H54 (cell line): ENCODE data around the gene RASL10A.

ENCODE experiments used
- DNase-seq: peaks from one replicate; pipeline ENCODE4 v3.0.0; 2011; ENCODE audit warnings: low spot score, mixed read lengths; ENCODE audit not compliant: insufficient read length
- FAIRE-seq: peaks from 3 replicates; lab custom pipeline; 2011; peaks lifted over from hg19 to GRCh38; lab: Jason Lieb, UNC
- POLR2A ChIP-seq: IDR thresholded peaks from 2 replicates; pipeline ENCODE4 v1.6.1; 2011; ENCODE audit warnings: low read depth, mild to moderate bottlenecking, low read length

Gene RASL10A

GRCh38 chr22:29300807-29301601 is 14.5 kb downstream of the RASL10A start:
- FAIRE-seq (no peak), DNase-seq (no peak)
- no peak for TF ChIP-seq POLR2A

GRCh38 chr22:29300467-29300806 is 15.1 kb downstream of the RASL10A start:
- no peak for FAIRE-seq
- no peak for DNase-seq
- TF ChIP-seq POLR2A, result no peak

DNA sequence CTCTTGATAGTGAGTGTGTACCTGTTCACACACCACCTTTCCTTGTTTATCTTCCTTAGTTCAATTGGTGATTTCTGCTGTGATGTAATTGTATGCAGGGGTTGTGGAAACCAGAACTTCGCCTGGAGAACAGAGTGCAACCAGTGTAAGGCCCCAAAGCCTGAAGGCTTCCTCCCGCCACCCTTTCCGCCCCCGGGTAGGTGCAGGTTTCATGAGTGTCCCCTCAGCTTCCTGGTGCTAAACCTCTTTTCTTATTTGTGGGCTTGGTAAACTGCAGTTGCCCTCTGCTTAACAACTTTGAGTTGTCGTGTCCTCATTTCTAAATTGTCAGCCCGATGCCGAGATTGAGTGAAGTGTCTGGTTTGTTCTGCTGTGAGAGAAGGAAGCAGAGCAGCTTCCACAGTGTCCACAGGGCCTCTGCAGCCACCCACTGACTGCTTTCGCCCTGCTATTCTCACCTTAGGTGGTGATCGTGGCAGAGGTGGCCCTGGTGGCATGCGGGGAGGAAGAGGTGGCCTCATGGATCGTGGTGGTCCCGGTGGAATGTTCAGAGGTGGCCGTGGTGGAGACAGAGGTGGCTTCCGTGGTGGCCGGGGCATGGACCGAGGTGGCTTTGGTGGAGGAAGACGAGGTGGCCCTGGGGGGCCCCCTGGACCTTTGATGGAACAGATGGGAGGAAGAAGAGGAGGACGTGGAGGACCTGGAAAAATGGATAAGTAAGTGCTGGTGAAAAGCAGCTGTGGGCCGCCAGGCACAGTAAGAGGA is 16.2 kb downstream of the RASL10A start:
- FAIRE-seq (no peak), DNase-seq (no peak)
- TF ChIP-seq POLR2A, result no peak

DNA sequence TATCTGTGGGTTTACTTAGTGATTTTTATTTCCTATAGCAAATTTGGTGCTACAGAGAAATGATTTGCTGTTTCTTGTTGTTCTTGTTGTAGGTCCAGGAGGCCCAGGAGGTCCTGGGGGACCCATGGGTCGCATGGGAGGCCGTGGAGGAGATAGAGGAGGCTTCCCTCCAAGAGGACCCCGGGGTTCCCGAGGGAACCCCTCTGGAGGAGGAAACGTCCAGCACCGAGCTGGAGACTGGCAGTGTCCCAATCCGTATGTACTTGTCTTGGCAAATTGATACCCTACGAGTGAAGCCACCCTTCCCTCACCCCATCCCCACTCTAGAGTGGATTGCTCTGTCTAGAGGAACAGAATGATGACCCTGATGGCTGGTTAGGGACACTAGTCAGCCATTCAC is 16.9 kb downstream of the RASL10A start:
- no peak for DNase-seq
- TF ChIP-seq POLR2A, result no peak
- no peak for FAIRE-seq

DNA sequence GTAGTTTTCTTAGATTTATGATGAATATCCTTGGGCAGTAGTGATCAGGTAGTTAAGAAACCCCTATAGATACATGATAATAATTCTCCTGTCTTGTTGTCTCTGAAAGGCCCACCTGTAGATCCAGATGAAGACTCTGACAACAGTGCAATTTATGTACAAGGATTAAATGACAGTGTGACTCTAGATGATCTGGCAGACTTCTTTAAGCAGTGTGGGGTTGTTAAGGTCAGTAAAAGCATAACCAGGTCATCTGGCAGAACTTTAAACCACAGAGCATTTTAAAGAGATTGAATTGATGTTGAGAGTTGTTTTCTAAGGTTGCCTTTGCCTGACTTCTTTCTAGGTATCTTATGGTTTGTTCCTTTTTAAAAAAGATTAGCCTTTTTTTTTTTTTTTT is 23.1 kb downstream of the RASL10A start:
- no peak for TF ChIP-seq POLR2A

DNA sequence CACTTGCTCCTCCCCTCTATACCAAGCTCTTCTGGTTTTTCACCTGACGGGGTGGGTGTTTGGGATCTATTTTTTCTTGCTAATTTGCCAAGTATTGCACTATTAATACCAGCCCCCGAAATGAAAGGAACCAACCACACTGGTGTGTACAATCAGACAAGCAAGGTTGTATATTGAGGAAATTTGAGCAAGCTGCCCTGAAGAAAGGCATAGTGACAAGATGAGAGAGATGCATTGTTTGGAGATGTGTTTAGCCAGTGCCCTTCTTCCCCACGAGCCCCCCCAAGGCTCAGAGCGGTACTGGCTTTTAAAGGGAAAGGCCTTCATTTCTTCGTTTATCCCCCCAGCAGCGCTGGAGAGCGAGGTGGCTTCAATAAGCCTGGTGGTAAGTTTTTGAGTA is 24.3 kb downstream of the RASL10A start:
- DNase-seq (no peak), FAIRE-seq (no peak)
- TF ChIP-seq POLR2A, result no peak

More for the DNA sequence above, 23.1 kb downstream of the RASL10A start:
- FAIRE-seq, result no peak
- DNase-seq, result no peak

- no peak for FAIRE-seq
- no peak for TF ChIP-seq POLR2A
- DNase-seq, result no peak
These were observed 25.4 kb downstream of the RASL10A start for GRCh38 chr22:29290061-29290460.

DNA sequence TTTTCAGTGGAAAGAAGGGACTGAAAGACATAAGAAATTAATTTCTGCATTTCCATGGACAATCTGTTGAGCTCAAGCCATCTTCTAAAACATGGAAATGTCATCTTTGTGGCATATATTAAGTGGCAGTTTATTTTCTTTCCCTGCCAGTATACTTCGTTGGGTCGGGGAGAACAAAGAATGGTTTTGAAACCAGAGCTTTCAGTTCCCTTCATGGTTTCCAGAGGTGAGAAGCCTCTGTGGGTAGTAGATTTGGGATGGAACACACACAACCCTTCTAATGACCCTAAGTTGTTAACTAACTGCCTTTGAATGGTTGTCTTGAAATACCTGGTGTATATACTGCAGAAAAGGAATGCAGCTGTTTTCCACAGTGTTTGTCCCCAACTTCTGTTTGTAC is 26.7 kb downstream of the RASL10A start:
- DNase-seq (no peak), FAIRE-seq (no peak)
- TF ChIP-seq POLR2A, result no peak

DNA sequence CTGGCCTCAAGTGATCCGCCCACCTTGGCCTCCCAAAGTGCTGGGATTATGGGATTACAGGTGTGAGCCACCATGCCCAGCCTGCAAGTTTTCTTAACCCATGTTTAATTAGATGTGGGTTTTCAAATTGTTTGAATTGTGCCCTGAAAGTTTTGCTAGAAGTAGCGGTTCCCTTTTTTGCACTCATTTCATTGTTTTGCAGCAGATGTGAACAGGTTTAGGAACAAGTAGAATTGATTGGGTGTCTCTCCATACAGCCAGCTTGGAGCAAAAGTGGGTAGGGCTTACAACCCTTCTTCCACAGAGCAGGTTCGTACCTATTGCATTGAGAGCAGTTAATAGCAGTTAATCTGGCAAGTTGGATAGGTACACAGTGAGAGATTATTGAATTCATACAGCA is 31.3 kb downstream of the RASL10A start:
- TF ChIP-seq POLR2A, result no peak
- FAIRE-seq (no peak), DNase-seq (no peak)

- no peak for FAIRE-seq
- no peak for TF ChIP-seq POLR2A
These were observed 37.6 kb downstream of the RASL10A start for GRCh38 chr22:29277927-29278326.

GRCh38 chr22:29275819-29276565 is 39.5 kb downstream of the RASL10A start:
- no peak for TF ChIP-seq POLR2A
- FAIRE-seq, result no peak
- DNase-seq, result no peak

More at GRCh38 chr22:29277927-29278326, 37.6 kb downstream of the RASL10A start:
- DNase-seq, result no peak

- DNase-seq (no peak), FAIRE-seq (no peak)
- no peak for TF ChIP-seq POLR2A
These were observed 40.3 kb downstream of the RASL10A start for GRCh38 chr22:29275167-29275566.

DNA sequence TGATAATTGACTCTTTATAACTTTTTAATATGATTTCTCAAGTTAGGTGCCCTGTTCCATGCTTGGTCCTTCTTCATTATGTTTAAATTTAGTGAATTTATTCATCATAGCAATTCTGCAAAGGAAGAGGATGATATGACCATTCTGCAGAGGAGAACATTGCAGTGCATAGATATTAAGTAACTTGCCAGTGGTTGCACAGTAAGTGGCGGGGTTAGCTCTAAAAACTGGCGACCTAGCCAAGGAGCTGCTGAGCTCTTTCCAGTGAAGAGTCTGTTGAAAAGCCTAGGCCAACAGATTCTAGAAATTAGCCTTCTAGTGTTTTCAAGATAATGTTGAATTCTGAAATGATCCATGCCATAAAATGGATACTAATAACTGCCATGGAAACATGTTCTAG is 42.9 kb downstream of the RASL10A start:
- FAIRE-seq, result no peak
- TF ChIP-seq POLR2A, result no peak
- no peak for DNase-seq
